NCI-H128 (cell line): ENCODE measurements around the gene DUSP3.
"Not testable (repeated sequence)": the region's sequence is repeated elsewhere in the genome, so short reads cannot be mapped to it uniquely, and the experiment has no call there.

ENCODE experiments used
- DNase-seq: peaks from one replicate; lab custom pipeline; 2025; ENCODE audit not compliant: unreplicated experiment; lab: John Stamatoyannopoulos, UW

Gene DUSP3

GRCh38 chr17:43801844-43802243 lies 23.1 kb upstream of the DUSP3 start:
- DNase-seq, result no peak

DNA sequence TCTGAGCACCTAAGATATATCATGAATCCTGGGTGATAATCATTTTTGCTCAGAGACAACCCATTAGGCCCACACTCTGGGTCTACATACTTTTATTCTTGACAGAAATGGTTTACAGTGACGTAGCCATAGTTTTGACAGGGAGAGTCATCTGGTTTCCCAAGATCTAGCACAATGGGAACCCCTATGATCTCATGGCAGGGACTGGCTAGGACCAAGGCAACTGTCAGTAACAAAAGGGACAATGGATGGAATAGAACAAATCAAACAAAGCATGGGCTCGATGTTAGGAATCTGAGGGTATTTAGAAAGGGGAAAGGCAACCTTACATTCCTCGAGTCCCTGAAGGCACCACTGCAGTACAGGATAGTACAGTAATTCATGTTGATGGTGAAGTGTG lies 22.0 kb upstream of the DUSP3 start:
- DNase-seq, result no peak

DNA sequence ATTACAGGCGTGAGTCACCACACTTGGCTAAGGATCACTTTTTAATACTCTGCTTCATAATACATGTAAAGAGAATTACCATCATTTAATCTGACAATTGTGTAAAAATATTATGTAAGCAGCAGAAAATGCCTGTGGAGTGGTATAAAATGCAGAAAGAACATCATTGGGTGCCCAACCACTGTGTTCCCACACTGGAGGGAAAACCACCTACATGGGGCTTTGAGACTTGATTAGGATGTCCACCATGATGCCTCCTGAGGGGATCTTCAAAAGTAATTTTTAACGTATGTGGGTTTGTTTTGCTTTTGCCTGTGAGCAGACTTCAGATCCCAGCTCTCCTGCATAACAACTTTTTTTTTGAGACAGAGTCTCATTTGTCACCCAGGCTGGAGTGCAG lies 20.3 kb upstream of the DUSP3 start:
- DNase-seq, result no peak

DNA sequence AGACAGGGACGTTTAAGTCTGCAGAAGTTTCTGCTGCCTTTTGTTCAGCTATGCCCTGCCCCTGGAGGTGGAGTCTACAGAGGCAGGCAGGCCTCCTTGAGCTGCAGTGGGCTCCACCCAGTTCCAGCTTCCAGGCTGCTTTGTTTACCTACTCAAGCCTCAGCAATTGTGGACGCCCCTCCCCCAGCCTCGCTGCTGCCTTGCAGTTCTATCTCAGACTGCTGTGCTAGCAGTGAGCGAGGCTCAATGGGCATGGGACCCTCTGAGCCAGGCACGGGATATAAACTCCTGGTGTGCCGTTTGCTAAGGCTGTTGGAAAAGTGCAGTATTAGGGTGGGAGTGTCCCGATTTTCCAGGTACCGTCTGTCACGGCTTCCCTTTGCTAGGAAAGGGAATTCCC lies 19.2 kb upstream of the DUSP3 start:
- DNase-seq, result not testable (repeated sequence)

DNA sequence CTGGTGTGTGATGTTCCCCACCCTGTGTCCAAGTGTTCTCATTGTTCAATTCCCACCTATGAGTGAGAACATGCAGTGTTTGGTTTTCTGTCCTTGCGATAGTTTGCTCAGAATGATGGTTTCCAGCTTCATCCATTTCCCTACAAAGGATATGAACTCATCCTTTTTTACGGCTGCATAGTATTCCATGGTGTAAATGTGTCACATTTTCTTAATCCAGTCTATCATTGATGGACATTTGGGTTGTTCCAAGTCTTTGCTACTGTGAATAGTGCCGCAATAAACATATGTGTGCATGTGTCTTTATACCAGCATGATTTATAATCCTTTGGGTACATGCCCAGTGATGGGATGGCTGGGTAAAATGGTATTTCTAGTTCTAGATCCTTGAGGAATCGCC lies 13.9 kb upstream of the DUSP3 start:
- DNase-seq, result not testable (repeated sequence)

DNA sequence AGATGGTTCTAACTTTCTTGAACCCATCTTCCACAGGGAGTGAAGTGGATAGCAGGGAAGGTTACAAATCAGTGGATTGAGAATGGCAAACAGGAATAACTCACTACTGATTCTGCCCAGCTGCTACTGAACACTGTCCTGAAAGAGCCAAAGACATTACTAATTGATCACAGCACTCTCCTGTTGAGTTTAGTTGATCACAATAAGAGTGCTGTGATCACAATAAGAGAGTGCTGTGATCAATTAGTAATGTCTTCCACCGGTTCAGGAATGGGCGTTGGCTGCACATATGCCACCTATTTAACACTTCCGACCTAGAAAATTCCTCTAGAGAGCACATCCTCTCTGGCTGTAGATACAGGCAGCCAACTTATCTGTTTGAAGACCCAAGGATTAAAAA lies 12.8 kb upstream of the DUSP3 start:
- no peak for DNase-seq

- no peak for DNase-seq
These were observed 11.6 kb upstream of the DUSP3 start for GRCh38 chr17:43790311-43790940.

DNA sequence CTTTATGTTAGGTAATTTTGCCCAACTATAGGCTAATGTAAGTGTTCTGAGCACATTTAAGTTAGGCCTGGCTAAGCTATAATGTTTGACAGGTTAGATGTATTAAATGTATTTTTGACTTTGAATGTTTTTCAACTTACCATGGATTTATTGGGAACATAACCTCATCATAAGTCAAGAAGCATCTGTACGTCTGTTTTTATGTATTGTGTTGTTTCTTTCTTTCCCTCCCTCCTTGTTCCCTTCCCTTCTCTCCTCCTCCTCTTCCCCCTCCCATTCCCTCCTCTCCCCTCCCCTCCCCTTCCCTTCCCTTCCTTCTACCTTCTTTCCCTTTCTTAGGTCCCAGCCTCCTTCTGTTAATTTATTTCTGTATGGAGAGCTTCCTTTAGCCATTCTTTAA lies 10.7 kb upstream of the DUSP3 start:
- no peak for DNase-seq

GRCh38 chr17:43788540-43788939 lies 9.8 kb upstream of the DUSP3 start:
- DNase-seq, result no peak

- no peak for DNase-seq
These were observed 9.0 kb upstream of the DUSP3 start for GRCh38 chr17:43787728-43788127.

DNA sequence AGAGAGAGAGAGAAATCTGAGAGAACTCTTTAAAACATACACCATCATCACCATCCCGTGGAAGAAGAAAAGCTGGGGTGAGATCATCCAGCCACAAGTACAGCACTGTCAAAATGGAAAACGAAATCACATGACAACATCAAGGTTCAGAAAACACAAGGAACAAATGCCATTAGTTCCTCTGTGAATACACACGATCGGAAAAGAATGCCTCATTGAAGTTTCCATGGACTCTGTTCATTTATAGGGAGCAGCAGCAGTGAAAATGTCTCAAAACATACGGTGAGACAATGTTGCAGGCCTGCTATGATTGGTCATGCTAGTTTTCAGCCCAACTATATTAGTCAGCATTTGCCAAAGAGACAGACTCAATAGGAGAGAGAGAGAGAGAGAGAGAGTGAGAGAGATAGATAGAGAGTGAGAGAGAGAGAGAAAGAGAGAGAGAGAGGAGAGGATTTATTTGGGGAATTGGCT lies 5.9 kb upstream of the DUSP3 start:
- DNase-seq, result no peak

GRCh38 chr17:43784068-43784467 lies 5.3 kb upstream of the DUSP3 start:
- no peak for DNase-seq

DNA sequence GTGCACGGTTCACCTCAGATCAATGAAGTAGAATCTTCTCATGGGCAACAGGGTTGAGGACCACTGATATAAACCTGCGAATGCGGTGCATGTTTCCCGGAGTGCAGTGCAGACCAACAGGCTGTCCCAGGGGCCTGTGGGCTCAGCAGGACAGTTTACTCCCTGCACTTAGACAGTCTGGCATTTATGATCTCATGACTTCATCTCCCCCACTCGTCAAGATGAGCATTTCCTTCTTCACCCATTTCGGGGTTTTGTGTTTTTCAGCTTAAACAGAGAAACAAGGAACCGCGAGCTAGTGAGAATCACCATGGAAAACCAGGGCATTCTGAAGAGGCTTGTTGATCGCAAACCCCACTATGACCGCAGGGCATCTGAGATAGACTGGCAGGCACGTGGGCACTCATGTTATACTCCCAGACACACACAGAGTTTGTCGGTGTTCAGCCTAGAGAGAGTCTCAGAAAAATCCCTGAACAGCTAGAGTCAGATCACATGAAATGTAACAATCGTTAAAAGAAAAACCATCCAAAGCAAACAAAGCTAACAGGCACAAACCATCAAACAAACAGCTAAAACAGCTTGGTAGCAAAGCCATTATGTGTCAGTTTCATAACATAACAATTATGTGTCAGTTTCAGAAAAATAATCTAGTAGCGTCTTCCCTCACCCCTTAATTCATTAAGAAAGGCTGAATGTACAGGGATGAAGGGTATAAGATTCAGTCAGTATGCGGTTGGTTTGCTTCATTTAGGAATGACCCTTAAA lies 4.3 kb upstream of the DUSP3 start:
- DNase-seq, result no peak

- no peak for DNase-seq
These were observed 1.4 kb upstream of the DUSP3 start, which contains the start of gene CFAP97D1 for GRCh38 chr17:43780135-43780534. CFAP97D1 (plus strand) TSS chr17:43780435; CDS start chr17:43780463, 28 bp downstream.

DNA sequence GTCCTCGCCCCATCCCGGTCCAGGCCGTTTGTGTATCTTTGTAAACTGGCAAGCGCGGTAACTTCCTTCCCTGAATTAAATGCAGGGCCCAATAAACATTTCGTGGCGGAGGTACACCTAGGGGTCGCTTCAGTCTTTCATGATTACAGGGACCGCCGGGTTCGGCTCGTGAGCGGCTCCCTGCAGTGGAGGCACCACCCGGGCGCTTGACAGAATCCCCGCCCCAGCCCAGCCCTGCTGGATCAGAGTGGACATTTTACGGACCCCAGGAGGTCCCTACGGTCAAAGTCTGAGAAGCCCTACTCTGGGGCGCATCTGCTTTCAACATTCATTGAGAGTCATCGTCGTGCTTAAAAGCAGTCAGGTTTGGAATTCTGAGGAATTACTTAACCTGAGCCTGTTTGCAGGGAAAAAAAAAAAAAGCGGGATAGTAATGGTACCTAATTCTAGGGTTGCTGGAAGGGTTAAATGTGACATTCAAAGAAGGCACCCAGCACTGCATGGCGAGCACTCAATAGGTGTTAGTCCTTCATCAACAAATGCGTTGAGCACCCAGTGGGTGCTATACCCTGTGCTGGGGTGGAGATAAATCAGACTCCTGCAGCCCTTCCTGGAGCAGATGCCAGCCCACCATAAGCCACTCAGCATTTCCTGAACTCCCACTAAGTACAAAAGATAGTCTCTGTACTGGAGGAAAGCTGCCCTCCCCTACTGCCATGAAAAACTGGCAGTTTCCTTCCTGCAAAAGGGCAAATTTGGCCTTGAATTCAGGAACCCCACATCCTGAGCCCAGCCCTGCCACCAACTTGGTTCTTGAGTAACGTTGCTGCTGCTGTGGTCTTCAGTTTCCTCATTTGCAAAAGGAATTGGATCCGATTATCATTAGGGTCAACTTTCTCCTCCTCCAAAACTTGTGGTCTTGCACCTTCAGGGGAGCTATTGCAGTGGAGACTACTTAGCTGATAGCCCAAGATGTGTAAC lies 658 bp upstream of the DUSP3 start:
- DNase-seq, result no peak

DNA sequence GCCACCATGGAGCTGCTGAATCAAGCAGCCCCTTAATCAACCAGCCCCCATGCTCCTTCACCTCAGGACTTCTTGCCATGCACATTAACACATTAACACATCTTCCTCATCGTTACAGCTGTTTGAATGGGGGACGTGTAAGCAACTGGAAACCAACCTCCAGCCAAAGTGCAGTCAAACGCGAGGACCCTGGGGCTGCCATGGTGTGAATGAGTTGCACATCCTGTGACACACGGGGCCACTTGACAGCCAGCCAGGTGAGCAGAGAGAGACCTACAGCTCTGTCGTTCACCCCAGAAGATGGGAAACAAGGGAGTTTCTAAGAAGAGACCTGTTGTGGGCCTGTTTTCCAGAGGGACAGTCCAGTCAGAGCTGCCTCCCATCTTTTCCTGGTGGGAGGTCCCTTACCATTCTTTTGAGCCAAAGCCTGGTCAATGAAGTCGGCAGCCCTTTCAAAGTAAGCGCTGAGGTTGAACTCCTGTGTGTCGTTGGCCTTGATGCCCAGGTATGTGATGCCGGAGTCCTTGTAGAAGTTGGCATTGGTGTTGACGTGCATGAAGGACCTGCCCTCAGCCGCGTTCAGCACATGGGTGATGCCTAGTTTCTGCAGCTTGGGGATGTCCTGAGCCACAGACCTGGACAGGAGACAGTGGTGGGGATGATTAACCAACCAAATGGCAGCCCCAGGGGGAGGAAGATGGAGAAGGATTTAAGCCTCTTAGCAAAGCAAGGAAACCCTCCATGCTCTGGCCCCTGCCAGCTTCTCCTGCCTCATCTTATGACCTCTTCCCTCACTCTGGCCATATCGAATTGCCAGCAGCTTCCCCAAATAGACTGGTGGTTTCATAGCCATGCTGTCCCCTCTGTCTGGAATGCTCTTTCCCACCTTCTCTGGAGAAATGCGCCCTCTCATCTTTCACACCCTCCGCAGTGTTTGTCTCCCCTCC lies 4.2 kb downstream of the DUSP3 start:
- no peak for DNase-seq

GRCh38 chr17:43772877-43773648 lies 5.7 kb downstream of the DUSP3 start:
- no peak for DNase-seq

GRCh38 chr17:43771463-43771862 lies 7.3 kb downstream of the DUSP3 start:
- DNase-seq, result no peak

DNA sequence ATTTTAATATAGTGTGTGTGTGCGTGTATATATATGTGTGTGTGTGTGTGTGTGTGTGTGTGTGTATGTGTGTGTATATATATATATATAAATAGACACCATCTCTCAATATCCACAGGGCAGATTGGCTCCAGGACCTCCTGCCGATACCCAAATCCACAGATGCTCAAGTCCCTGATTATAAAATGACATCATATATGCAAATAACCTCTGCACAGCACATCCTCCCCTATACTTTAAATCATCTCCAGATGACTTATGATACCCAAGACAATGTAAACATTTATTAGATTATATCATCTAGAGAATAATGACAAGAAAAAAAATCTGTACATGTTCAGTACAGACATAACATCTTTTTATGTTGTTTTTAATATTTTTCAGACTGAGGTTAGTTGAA lies 7.8 kb downstream of the DUSP3 start:
- DNase-seq, result no peak

GRCh38 chr17:43769859-43770258 lies 8.9 kb downstream of the DUSP3 start:
- DNase-seq, result no peak
